ENCODE results near the gene ARID4B.

DNA sequence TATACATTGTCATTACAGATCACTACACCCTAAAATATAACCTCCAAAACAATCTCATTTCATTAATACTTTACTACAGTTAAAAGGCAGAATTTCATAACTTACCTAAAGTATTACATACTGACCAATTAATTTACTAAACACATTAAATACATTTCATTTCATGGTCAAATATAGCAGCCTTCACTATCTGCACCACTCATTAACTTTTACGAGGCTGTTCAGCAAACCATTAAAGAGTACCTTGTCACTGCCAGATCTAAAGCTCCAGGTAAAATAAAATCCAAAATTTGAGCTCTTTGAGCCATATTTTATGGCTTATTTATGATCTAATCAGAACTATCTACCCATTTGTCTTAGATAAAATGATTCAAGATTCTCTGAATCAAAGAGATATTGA lies 100.6 kb downstream of the ARID4B start:
- TF ChIP-seq, protein P1, sequence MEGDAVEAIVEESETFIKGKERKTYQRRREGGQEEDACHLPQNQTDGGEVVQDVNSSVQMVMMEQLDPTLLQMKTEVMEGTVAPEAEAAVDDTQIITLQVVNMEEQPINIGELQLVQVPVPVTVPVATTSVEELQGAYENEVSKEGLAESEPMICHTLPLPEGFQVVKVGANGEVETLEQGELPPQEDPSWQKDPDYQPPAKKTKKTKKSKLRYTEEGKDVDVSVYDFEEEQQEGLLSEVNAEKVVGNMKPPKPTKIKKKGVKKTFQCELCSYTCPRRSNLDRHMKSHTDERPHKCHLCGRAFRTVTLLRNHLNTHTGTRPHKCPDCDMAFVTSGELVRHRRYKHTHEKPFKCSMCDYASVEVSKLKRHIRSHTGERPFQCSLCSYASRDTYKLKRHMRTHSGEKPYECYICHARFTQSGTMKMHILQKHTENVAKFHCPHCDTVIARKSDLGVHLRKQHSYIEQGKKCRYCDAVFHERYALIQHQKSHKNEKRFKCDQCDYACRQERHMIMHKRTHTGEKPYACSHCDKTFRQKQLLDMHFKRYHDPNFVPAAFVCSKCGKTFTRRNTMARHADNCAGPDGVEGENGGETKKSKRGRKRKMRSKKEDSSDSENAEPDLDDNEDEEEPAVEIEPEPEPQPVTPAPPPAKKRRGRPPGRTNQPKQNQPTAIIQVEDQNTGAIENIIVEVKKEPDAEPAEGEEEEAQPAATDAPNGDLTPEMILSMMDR (optimal IDR thresholded peaks at IDR 0.05 in 1 of 3, IDR thresholded peaks at IDR 0.05 in 1 of 3, conservative IDR thresholded peaks at IDR 0.05 in 1 of 3; ENCODE audit: extremely low read depth in 1 of 3, insufficient read depth in 2 of 3, low read length in 3 of 3), result no peak
- no peak for TF ChIP-seq EZH2 (IDR thresholded peaks at IDR 0.05; ENCODE audit: low read length)

Measured in keratinocyte (primary cell).